ENCODE measurements around the gene DTNB. TPM values are rescaled to one million over a fixed set of nuclear protein-coding genes. Genes with fewer than 3 reads are reported as not detected.

Gene DTNB
- total and polyA plus RNA-seq, 10 of the 15 experiments (the other 5 are each of a cell fraction or from before 2014, with no cell fraction given): 4.5 to 30.6 (median 11.9) TPM

GRCh38 chr2:25362434-25363145 lies 310.8 kb downstream of the DTNB start (continued):
- TF ChIP-seq PRDM15 (CRISPR knock-in tag; IDR thresholded peaks at IDR 0.05) (no peak), ATF2 (IDR thresholded peaks at IDR 0.05; ENCODE audit: low read length) (peak; percentile 66; the same call in 1 of the 2 replicates), POU2F2 (IDR thresholded peaks at IDR 0.05; ENCODE audit: borderline replicate concordance, low read depth, low read length) (peak; percentile 85), TARDBP (IDR thresholded peaks at IDR 0.05; ENCODE audit: borderline replicate concordance) (no peak), BCL11A (IDR thresholded peaks at IDR 0.05; ENCODE audit: low read depth, low read length) (peak; percentile 66; the same call in 1 of the 2 replicates), ZSCAN29 (IDR thresholded peaks at IDR 0.05) (no peak), YBX1 (IDR thresholded peaks at IDR 0.05) (no peak), RAD21 (IDR thresholded peaks at IDR 0.05; ENCODE audit: insufficient read depth, low read depth, low read length) (peak; percentile 11; the same call in 1 of the 2 replicates), BMI1 (IDR thresholded peaks at IDR 0.05; ENCODE audit: borderline replicate concordance) (peak; percentile 70; the same call in 1 of the 2 replicates), POLR2AphosphoS2 (IDR thresholded peaks at IDR 0.05; ENCODE audit: low read depth, low read length) (no peak), SMAD5 (IDR thresholded peaks at IDR 0.05; ENCODE audit: low read depth) (no peak), PAX5 (IDR thresholded peaks at IDR 0.05; ENCODE audit: borderline replicate concordance, low read depth, low read length) (peak; percentile 100), NFIC (IDR thresholded peaks at IDR 0.05; ENCODE audit: low read depth, low read length) (peak; percentile 80), NR2C1 (IDR thresholded peaks at IDR 0.05) (no peak), NBN (IDR thresholded peaks at IDR 0.05) (peak; percentile 98), NFXL1 (IDR thresholded peaks at IDR 0.05; ENCODE audit: borderline replicate concordance) (no peak), BCLAF1 (IDR thresholded peaks at IDR 0.05) (no peak), BHLHE40 (IDR thresholded peaks at IDR 0.05; ENCODE audit: borderline replicate concordance in 1 of 2, low read depth in 2 of 2, low read length in 1 of 2) (peak; percentile 63 to 75; a peak in 3 of 4 replicates)

All from GM12878 (cell line).